SU-DHL-6 (cell line): ENCODE results near the gene PIGO.

Experiments
- H2AFZ ChIP-seq: fragments of 200-600 bp; sonication (generic); 2 replicates; pipeline ENCODE4 v1.6.1; 2014; ENCODE audit warnings: low read depth, mild to moderate bottlenecking, moderate library complexity, mixed read lengths, antibody characterized with exemption, low read length; ENCODE audit not compliant: severe bottlenecking
- H3F3A ChIP-seq: fragments of 200-600 bp; shearing (Covaris generic); 2 replicates; pipeline ENCODE4 v1.6.0; 2016; ENCODE audit warnings: antibody characterized with exemption, mild to moderate bottlenecking; ENCODE audit not compliant: insufficient read depth
- H3K27ac ChIP-seq: fragments of 200-600 bp; sonication (generic); 2 replicates; pipeline ENCODE4 v1.5.1; 2016; ENCODE audit warnings: low read depth, mild to moderate bottlenecking, low read length, moderate library complexity, mixed read lengths
- H3K27me3 ChIP-seq: fragments of 200-600 bp; sonication (generic), shearing (Covaris generic); 2 replicates; pipeline ENCODE4 v1.6.0; 2014; ENCODE audit warnings: mild to moderate bottlenecking, low read length
- H3K36me3 ChIP-seq: fragments of 200-600 bp; sonication (generic); 2 replicates; pipeline ENCODE4 v1.6.1; 2014; ENCODE audit warnings: mild to moderate bottlenecking, low read length, mixed read lengths
- H3K4me2 ChIP-seq: fragments of 300-600, 200-600 bp; shearing (Covaris generic), sonication (generic); 2 replicates; pipeline ENCODE4 v1.6.0; 2014; ENCODE audit warnings: low read length, low read depth, mild to moderate bottlenecking; ENCODE audit not compliant: poor library complexity, severe bottlenecking
- H3K4me3 ChIP-seq: fragments of 200-600 bp; sonication (generic); 2 replicates; pipeline ENCODE4 v1.5.1; 2014; ENCODE audit warnings: antibody characterized with exemption, low read length, mild to moderate bottlenecking, mixed read lengths; ENCODE audit not compliant: insufficient read depth, poor library complexity, severe bottlenecking
- H3K79me2 ChIP-seq: fragments of 200-600 bp; sonication (generic); 2 replicates; pipeline ENCODE4 v1.6.1; 2014; ENCODE audit warnings: mild to moderate bottlenecking, low read length, moderate library complexity; ENCODE audit not compliant: insufficient read depth
- H3K9ac ChIP-seq: fragments of 200-600 bp; sonication (generic); 2 replicates; pipeline ENCODE4 v1.7.0; 2014; ENCODE audit warnings: mild to moderate bottlenecking, low read length
- H3K9me2 ChIP-seq: fragments of 200-600 bp; sonication (generic); replicated peaks from 2 replicates; pipeline ENCODE4 v1.6.1; 2014; ENCODE audit warnings: low read length; ENCODE audit not compliant: insufficient read depth
- H3K9me3 ChIP-seq: fragments of 200-600 bp; sonication (generic); 2 replicates; pipeline ENCODE4 v1.6.1; 2014; ENCODE audit warnings: low read length, mixed read lengths; ENCODE audit not compliant: insufficient read depth
- H4K20me1 ChIP-seq: fragments of 200-600 bp; sonication (generic); 2 replicates; pipeline ENCODE4 v1.6.1; 2014; ENCODE audit warnings: low read depth, mild to moderate bottlenecking, antibody characterized with exemption, low read length, moderate library complexity, mixed read lengths
- CTCF ChIP-seq: fragments of 200-600 bp; sonication (generic); IDR thresholded peaks from one replicate; pipeline ENCODE4 v1.5.1; 2017; ENCODE audit warnings: antibody characterized with exemption, mild to moderate bottlenecking, low read length, moderate library complexity; ENCODE audit not compliant: insufficient read depth, poor library complexity, severe bottlenecking
- EZH2phosphoT487 ChIP-seq: fragments of 200-600 bp; sonication (generic), shearing (Covaris generic); conservative IDR thresholded peaks from 2 replicates; pipeline ENCODE4 v1.6.1; 2018; ENCODE audit warnings: mild to moderate bottlenecking, antibody characterized with exemption, low read length, moderate library complexity, mixed read lengths

PIGO gene

DNA sequence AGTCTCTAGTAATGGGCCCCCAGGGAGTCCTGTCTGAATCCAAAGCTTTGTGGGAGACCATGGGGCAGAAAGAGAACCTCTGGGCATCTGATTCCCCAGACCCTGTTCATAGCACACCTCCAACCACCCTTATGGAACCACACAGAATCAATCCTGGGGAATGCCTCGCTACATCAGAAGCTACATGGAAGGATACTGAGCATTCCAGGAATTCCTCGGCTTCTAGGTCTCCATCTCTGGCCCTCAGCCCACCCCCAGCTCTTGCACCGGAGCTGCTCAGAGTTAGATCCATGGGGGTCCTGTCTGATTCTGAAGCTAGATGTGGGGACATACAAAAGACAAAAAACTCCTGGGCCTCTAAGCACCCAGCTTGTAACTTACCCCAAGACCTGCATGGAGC lies 52.3 kb downstream of the PIGO start:
- Histone ChIP-seq H4K20me1 (no peaks in the 10 kb centered on the region), H3K9me2 (no peaks in the 10 kb centered on the region), H3K4me2 (no peak overlapping the region), H3K9ac (no peak overlapping the region), H3K9me3 (no peaks in the 10 kb centered on the region), H3K27ac (no peak overlapping the region), H3K27me3 (no peaks in the 10 kb centered on the region), H2AFZ (no peak overlapping the region), H3K36me3 (no peaks in the 10 kb centered on the region), H3F3A (no peaks in the 10 kb centered on the region), H3K4me3 (no peak overlapping the region), H3K79me2 (no peaks in the 10 kb centered on the region)
- TF ChIP-seq CTCF, result no peak
- TF ChIP-seq EZH2phosphoT487, result no peak

GRCh38 chr9:35042891-35043545 lies 53.4 kb downstream of the PIGO start:
- no peak overlapping the region for H3K9ac ChIP-seq
- no peaks in the 10 kb centered on the region for H3K9me2 ChIP-seq
- no peaks in the 10 kb centered on the region for H3K27me3 ChIP-seq
- H3K36me3 ChIP-seq, result no peaks in the 10 kb centered on the region
- H3K27ac ChIP-seq, result no peak overlapping the region
- TF ChIP-seq CTCF (no peak), EZH2phosphoT487 (no peak)
- no peak overlapping the region for H3K4me3 ChIP-seq
- H4K20me1 ChIP-seq, result no peaks in the 10 kb centered on the region
- H3K79me2 ChIP-seq, result no peaks in the 10 kb centered on the region
- H3K4me2 ChIP-seq, result no peak overlapping the region
- H3K9me3 ChIP-seq, result no peaks in the 10 kb centered on the region
- H3F3A ChIP-seq, result no peaks in the 10 kb centered on the region
- no peak overlapping the region for H2AFZ ChIP-seq

DNA sequence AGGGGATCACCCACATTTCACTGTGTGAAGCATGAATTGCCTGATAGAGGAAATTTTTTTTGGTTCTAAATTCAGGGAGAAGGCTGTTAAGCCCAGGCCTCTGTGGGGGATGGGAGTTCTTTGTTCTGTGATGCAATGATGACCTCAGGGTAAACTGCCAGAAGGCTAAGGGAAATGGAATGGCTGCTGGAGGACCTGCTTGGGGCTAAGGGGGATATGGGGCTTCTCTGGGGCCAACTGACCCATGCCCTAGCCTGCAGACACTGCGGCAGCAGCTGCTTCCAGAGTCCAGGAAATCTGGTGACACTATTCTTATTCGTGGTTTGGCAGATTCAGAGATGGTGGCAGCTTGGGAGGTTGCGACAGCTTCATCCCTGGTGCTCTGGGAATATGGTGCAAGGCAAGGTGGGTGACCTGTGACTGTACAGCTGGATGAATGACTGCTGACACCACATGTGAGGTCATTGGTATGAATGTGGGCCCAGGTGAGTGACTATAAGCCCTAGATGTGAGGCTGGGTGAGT lies 54.2 kb downstream of the PIGO start:
- Histone ChIP-seq H3K27ac (no peak overlapping the region), H3K9me2 (no peaks in the 10 kb centered on the region), H3K4me2 (no peak overlapping the region), H3F3A (no peaks in the 10 kb centered on the region), H3K9me3 (no peaks in the 10 kb centered on the region), H3K79me2 (no peaks in the 10 kb centered on the region), H3K9ac (no peak overlapping the region), H3K27me3 (no peaks in the 10 kb centered on the region), H3K36me3 (no peaks in the 10 kb centered on the region), H4K20me1 (no peaks in the 10 kb centered on the region), H3K4me3 (no peak overlapping the region), H2AFZ (no peak overlapping the region)
- TF ChIP-seq CTCF, result no peak
